Measurements from ENCODE around the gene SCAMP5.

DNA sequence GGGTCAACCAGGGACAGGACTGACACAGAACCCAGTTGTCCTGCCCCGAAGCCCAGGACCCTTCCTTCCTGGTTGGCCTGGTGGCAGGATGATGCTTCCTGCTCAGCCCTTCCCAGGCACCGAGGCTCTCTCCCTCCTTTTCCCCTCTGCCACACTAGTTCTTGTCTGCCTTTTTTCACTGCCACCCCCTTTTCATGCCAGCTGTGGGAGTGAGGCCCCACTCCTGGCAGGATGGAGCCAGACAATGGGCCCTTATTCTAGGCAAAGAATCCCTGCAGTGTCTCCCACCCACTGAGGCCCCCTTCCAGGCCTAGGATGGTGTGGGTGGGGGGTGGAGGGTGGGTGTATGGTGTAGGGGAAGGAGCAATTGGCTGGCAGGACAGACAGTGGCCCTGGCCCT is 1.1 kb upstream of the SCAMP5 start:
- TF ChIP-seq, protein P1, sequence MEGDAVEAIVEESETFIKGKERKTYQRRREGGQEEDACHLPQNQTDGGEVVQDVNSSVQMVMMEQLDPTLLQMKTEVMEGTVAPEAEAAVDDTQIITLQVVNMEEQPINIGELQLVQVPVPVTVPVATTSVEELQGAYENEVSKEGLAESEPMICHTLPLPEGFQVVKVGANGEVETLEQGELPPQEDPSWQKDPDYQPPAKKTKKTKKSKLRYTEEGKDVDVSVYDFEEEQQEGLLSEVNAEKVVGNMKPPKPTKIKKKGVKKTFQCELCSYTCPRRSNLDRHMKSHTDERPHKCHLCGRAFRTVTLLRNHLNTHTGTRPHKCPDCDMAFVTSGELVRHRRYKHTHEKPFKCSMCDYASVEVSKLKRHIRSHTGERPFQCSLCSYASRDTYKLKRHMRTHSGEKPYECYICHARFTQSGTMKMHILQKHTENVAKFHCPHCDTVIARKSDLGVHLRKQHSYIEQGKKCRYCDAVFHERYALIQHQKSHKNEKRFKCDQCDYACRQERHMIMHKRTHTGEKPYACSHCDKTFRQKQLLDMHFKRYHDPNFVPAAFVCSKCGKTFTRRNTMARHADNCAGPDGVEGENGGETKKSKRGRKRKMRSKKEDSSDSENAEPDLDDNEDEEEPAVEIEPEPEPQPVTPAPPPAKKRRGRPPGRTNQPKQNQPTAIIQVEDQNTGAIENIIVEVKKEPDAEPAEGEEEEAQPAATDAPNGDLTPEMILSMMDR (IDR thresholded peaks at IDR 0.05 in 4 of 5, conservative IDR thresholded peaks at IDR 0.05 in 1 of 5): no peak
- TF ChIP-seq POLR2A (IDR thresholded peaks at IDR 0.05): no peak
